Activated CD4-positive, CD25-positive, alpha-beta regulatory T cell treated with anti-CD3 and anti-CD28 coated beads, Interleukin-2, amount 50 U/mL, for 24 hours (primary cell): Measurements from ENCODE around the gene SVBP.

ENCODE experiments used
- ATAC-seq, 2 donors: fragments of 150-1000 bp; cut with Tn5 transposase; one replicate each; pipeline ENCODE4 v1.10.0; 2021; ENCODE audit warnings: mild to moderate bottlenecking in 1 of 2, moderate library complexity in 1 of 2

Gene SVBP

DNA sequence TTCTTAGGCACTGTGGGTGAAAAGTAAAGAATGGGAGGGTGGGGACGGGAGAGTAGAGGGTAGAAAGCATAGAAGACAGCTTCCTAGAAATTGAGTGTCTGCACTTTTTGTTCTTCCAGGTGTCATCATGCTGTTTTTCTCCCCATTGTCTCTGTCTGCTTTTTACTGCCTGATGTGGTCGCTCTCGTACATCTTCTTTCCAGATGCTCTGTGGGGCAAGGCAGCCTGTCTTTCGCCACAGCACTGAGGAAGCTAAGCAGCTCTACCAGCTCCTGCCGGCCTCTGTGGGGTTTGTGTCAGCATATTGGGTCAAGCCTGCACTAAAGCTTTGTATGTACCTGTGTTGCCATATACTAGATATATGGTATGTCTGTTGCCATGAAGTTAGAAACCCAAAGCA is 19.2 kb downstream of the SVBP start:
- ATAC-seq = no peak

DNA sequence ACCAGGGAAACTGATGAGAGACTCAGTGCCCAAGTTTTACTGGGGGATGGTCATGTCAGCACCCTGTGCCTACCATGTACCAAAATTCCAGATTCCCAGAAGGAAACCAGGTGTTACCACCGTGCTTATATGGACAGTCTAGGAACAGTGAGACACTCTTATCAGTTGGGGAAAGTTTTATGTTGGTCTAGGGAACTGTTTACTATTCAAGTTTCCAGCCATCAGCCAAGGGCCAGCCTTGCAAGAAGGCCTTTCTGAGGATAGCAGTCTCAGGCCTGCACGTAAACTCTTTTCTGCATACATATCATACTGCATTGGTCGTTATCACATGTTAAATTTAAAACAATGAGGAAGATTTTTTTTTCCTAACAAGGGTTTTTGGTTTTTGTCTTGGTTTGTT is 19.8 kb downstream of the SVBP start:
- no peak for ATAC-seq

DNA sequence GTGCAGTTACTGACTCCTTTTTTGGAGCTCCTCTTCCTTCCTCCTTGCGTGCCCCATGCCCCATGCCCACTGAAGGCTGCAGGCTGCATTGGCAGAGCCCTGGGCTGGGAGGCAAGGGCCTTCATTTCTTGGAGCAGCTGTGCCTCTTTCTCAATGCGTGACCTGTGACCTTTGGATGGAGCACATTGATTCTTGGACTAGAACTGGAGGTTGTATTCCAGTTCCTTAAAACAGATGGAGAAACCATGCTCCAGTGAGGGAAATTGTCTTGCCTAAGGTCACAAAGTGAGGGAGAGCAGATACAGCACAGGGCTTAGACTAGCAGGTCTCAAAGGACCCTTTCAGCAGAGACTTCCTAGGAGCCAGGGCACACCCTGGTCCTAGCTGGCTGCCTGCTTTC is 23.4 kb downstream of the SVBP start:
- no peak for ATAC-seq

DNA sequence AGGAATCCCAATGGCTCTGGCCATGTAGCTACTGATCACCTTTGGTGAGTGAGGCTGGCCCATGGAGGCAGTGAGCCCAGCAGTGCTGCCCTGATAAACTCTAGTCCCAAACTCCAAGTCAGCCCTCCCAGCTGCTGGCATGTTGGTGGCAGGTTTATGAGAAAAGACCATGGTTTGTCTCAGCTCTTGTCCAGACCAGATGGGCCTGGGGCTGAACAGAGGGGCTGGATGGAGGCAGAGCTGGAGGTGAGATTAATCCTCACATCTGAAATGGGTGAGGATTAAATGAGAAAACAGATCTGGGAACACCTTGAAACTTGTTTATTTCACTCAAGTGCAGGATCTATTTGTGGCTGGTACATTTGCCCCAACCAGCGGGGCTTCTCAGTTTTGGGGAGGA is 29.2 kb downstream of the SVBP start:
- ATAC-seq = no peak

DNA sequence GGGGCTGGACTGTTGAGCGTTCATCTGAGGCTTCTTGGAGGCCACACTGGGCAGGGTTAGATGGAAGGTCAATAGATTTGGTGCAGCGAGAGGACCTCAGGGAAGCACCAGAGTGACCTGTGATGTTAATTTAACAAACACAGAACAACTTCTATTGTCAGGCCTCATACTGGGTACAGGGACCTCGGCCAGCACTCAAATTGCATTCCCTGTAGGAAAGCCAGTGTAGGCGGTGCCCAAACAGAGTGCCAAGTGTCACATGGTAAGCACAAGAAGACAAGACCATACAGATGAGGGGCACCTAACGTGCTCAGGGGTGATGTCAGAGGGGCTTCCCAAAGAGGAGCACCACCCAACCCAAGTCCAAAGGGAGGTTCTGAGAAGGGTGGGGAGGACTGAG is 31.1 kb downstream of the SVBP start:
- ATAC-seq = no peak

DNA sequence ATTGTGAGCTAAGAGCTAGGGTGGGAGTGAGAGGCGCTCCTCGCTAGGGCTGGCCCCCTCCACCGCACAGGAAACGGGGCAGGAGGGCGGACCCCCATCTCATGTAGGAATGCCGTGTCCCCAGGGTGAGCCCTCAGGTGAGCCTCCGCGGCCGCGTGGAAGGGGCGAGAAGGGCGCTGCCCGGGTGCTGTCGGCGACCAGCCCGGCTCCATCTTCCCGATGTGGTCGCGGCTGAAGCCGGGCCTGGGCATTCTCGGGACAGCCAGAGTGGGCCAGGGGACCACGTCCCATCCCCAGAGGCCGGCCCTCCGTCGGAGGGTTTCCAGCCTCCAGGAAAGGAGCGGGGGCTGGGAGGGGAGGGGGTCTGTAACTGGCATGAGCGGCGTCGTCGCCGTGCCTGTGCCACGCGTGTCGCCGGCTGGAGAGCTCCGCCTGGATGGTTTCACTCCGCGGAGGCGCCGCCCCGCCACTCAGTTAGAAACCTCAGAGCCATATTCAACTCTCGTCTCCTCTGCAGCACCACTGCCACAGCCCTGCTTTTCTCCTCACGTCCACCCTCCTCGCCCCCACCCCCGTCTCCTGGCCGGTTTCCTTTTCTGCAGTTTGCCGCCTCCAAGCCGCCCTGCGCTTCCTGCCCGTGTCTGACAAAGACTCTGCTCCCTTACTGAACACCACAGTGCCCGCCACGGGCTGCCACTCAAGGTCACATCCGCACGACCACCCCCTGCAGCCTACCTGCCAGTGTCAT is 32.1 kb downstream of the SVBP start, which contains the start of gene TMEM269:
TMEM269 (plus strand) TSS at position 46 of the 748 bp plus-strand sequence. CDS start 4,903 bp downstream, outside the sequence.
- peak; percentile 73 to 80 for ATAC-seq

DNA sequence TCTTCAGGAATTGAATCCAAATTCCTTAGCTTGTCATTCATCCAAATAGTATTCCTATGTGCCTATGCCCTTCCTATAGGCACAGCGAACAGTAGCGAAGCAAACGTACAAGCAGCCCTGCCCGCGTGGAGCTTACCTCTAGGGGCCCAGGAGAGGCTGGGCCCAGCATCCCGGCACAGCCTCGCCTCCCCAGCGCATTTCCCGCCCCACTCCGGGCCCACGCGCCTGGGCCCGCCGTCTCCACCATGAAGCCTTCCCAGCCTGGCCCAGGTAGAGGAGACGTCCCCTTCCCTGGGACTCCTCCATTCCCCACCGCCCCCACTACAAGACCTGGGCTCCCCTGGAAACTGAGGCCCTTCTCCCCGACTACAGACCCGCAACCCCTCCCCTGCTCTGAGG is 32.7 kb downstream of the SVBP start:
- no peak for ATAC-seq

DNA sequence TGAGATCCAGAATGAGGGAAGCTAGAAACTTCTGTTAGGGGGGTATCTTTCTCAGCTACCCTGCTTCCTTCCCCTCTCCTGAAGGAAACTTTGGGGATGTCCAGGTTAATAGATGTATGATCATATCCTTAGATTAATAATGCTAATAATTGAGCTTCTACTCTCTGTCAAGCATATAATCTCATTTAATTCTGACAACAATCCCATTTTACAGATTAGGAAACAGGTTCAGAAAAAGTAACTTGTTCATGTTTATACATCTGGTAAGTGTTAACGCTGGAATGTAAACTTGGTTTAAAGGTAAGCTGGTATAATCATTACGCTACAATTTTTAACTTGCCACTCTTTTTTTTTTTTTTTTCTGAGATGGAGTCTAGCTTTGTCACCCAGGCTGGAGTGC is 34.1 kb downstream of the SVBP start:
- ATAC-seq = no peak

DNA sequence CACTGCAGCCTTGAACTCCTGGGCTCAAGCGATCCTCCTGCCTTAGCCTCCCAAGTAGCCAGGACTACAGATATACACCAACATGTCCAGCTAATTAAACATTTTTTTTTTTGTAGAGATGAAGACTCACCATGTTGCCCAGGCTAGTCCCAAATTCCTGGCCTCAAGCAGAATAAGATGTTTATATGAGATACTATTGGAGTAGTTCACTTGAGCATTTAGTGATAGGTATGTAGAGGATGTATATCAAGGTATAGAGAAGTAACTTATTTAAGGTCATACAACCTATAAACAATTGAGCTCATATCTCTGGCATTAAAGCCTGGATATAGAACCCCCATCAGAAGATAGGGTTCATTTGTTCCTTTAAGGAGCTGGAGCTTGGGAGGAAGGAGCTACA is 37.0 kb downstream of the SVBP start:
- ATAC-seq = no peak

DNA sequence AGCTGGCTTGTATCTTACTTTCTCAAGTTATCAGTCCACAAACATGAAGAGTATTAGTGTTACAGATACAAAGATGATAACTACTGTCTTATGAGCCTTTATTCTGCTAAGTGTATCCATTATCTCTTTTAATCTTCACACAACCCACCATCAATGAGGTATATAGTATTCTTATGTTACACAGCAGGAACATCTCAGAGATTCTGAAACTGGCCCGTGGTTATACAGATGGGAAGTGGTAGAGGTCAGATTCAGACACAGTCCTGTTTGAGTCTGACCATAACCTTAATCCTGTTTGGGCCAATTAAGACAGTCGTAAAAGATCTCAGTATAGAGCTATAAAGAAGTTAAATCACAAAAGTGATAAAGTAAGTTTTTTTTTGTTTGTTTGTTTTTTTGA is 37.5 kb downstream of the SVBP start:
- no peak for ATAC-seq

DNA sequence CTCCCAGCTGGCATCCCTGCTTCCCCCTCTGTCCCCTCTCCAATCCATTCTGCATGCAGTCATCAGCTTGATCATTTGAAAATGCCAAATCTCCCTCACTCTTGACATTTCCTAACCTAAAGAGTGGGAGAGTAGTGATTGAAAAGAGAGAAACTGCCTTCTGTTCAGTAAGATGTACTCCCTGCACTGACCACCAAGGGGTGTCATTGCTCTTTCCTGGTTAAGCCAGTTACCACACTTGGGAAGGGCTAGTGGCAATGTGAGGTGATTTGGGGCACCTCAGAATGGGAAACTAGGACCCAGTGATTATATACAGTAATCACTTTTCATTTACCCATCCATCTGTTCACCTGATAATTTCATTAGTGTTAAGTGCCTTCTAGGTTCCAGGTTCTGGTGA is 39.3 kb downstream of the SVBP start:
- ATAC-seq = no peak

DNA sequence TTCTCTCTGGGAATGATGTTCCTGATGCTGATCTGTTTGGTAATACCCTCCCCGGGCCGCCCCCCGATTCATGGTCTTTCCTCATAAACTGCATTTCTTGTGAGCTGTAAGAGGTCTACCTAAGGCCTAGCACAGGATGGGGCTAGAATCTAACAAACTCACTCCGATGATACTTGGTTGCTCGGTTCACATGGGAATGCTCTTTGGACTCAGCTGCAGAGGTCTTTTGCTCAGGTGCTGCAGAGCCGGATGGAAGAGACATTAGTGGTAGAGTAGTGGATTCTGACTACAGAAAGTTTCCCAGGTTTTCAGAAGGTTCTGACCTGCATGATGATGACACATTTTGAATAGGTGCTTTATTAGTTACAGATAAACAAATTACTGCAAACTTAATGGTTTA is 40.7 kb downstream of the SVBP start:
- ATAC-seq = no peak

DNA sequence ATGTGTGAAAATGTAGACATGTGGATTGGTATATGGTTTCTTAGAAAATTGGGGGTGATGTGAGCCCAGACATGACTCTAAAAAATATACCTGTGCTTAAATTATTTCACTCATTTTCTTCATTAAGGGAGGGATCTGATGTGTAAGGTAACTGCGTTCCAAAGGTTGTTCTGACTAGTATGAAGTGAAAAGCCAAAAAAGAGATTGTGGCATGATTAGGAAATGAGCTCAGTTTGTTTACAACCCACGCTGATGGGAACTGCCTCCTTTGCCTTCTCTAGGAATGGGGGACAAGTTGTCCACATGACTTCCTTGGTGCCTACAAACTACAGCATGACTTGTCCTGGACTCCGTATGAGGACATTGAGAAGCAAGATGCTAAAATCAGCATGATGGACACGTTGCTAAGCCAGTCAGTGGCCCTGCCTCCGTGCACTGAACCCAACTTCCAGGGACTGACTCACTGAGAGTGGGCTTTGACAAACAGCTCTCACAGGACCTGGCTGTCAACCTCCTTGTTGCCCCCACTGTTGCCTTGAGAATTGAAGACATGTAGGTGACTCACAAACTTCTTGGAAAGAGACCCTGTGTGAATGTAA is 42.2 kb downstream of the SVBP start:
- no peak for ATAC-seq

DNA sequence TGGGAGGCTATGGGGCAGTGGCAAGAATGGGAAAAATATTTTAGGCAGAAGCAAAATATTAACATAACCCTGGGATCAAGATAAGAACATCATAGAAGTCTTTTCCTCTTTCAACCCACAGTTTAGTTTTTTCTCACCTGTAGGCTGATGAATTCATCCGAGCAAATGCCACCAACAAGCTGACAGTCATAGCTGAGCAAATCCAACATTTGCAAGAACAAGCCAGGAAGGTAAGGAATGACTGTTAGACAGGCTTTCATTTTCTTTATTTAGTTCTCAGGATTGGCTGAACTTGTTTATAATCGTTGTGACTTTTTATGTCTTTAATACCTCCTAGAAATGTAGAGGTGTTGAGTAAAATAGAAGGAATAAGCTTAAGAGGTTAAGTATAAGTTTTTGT is 43.8 kb downstream of the SVBP start:
- ATAC-seq = no peak

DNA sequence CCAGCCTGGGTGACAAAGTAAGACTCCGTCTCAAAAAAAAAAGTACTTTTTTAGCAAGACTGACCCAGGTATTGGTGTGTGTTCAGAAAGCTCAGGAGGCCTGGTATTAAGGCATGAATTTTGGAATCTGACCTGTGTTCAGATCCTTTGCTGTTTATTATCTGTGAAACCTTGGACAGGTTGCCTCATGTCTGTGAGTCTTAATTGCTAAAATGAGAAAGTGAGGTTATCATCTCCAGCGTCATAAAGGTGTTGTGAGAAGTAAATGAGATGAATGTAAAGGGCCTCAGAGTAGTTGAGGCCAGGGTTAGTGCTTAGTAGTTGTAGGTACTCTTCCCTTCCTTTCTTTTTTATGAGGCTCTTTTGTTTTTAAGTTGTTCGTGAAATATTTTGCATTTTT is 47.4 kb downstream of the SVBP start:
- no peak for ATAC-seq

DNA sequence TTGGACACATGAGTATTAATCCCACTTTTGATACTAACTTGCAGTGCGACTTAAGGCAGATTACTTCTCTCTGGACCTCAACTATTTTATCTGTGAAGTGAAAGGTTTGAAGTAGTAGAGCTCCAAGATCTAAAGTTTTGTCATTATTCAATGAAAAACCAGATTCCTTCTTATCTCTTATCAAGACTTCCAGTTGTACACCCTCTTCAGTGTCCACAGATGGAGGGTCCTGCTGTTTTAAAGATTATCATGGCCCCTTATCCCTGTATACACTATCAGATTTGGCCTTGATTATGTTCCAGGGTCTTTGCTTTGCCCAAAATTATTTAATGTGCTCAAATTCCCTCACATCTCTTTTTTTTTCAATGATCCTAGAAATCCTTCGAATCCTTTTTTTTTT is 49.0 kb downstream of the SVBP start:
- ATAC-seq = no peak

DNA sequence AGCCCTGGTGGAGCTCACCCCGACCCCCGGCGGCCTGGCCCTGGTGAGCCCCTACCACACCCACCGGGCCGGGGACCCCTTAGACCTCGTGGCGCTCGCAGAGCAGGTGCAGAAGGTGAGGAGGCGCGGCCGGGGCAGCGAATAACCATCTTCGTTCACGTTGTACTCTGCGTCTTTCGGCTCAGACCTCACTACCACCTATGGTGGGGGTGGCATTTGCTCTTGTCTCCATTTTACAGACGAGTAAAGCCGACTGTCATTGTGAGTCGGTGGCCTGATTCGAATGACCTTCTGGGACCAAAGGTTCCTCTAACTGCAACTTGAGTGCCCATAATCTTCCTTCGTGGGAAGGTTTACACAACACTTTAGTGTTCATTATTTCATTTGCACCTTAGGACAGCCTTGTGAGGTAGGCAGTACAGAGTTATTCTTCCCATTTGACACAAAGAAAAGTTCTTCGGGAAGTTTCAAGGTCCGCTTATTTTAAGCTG is 49.6 kb downstream of the SVBP start:
- peak; percentile 20 to 25 for ATAC-seq

DNA sequence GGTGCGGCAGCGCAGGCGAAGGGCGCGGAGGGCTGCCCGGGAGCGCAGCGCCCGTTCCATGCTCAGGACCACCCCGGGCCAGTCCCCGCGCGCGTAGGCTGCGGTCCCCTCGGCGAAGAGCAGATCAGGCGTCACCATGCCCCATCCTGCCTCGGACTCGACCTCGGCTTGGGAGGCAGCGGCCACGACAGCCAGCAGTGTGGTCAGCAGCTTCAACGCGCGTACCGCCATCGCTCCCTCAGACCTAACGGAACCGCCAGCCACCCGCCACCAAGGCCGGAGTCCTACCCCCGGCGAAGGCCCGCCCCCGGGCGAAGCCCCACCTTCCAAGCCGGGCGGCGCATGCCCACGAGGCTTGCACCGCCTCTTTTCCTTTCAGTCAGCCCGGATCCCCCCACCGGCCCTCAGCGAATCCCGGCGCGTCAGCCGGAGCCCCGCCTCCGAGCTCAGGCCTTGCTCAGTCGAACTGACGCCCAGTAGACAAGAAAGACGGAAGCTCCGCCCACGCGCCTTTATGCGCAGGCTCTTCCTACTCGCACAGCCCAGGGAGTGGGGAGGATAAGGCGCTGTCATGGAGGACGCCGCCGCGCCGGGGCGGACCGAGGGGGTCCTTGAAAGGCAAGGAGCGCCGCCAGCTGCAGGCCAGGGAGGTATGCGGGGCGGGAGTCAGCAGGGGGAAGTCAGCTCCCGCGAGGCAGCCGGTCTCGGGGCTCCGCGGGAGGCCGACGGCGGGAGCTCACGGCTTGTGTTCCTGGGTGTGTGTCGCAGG is 50.3 kb downstream of the SVBP start, which contains the start of the genes C1orf50 and P3H1:
C1orf50 (plus strand) TSS at position 509 of the 769 bp plus-strand sequence; CDS start at position 572, 63 bp downstream.
P3H1 (minus strand) TSS at position 288 of the 769 bp plus-strand sequence; CDS start at position 231, 57 bp downstream.
- ATAC-seq = peak; percentile 93 to 94

DNA sequence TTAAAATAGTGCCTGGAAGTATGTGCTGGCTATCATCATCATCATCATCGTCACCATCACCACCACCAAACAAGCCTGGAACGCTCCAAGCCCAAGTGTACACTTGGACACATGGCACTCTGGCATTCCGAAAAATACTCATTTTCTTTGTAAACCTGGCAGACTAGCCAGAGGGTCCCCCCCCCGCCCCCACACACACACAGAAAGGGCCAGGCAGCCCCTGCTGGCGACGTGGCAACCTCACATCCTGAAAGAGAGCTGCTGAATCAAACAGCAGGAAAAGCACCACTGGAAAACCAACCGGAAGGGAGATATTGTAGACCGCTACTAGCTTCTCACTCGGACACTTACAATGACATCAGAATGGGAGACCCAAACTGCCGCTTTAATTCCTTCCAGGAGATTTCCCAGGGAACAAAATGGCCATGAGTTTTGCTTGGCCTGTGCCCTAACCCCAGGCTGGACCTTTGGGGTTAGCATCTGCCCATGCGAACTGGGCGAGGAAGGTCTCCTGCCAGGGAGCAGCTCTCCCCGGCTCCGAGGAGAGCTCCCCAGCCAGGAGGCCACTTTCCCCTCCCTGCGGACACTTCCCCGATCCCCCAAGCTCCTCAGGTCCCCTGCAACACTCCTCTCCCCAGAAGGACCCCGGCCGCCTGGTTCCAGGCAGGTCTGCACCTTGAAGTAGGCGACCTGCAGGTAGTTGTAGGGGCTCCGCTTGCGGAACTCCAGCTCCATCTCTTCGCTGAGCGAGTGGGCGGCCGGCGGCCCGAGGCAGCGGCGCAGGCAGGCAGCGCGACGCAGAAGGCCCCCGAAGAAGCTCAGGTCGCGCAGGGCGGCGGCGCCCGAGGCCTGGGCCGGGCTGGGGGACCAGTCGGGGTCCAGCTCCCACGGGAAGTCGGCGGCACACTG is 51.1 kb downstream of the SVBP start:
- ATAC-seq = peak; percentile 9 to 20

DNA sequence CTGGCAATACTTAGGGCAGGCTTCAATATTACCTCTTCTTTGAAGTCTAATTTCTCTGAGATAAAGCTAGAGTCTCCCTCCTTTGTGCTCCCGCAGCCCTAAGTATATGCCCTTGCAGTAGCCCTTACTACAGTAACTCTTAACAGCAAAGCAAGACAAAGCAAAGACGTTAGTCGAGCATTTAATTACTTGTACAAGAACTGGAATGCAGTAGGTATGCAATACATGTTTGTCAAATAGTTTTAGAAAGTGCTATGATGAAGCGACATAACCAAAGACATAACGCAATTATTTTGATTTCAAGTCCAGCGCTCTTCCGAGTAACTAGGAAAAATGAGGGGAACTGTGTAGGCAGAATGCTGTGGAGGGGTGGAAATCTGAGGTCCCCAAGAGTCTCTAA is 51.9 kb downstream of the SVBP start:
- no peak for ATAC-seq

DNA sequence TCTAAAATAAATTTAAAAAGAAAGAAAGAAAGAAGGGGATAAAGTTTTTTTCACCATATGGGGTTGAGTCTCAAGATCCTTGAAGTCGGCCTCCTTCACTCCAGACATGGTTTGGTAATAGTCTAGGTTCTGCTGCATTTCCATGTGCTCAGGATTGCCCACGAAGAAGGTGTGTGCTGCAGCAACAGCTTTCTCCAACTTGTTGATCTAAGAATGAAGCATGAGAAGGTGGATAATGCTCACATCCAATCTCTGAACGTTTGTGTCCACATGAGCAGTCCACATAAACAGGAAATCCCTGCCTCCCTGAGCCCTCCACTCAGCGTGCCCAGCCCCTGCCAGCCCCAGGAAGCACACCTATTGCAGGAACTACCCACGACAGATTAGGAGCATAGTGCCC is 54.9 kb downstream of the SVBP start:
- ATAC-seq = no peak

DNA sequence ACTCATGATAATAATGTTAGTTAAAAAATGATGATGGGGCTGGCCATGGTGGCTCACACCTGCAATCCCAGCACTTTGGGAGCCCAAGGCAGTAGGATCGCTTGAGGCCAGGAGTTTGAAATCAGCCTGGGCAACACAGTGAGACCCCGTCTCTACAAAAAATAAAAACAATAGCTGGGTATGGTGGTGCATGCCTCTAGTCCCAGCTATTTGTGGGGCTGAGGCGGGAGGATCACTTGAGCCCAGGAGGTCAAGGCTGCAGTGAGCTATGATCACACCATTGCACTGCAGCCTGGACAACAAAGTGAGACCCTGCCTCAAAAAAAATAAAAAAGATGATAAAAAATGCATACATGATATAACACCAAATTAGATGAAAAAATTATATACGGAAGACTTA is 55.6 kb downstream of the SVBP start:
- no peak for ATAC-seq
